ENCODE results near the gene SIDT2. TPM values are rescaled to one million over a fixed set of nuclear protein-coding genes. Genes with fewer than 3 reads are reported as not detected.

SIDT2 gene
- total and polyA plus RNA-seq, 2 of the 8 experiments (the other 6 are each of a cell fraction or from before 2014, with no cell fraction given): 18.5 to 21.1 TPM

- TF ChIP-seq SAP30 (IDR thresholded peaks at IDR 0.05; ENCODE audit: insufficient read depth, insufficient replicate concordance, low read length) (no peak), CEBPB (IDR thresholded peaks at IDR 0.05; ENCODE audit: low read depth, low read length) (no peak), PHF8 (conservative IDR thresholded peaks at IDR 0.05; ENCODE audit: low read depth, low read length) (peak; percentile 80), RXRA (IDR thresholded peaks at IDR 0.05; ENCODE audit: insufficient read depth, low read depth, low read length) (no peak), MAFK (IDR thresholded peaks at IDR 0.05; ENCODE audit: low read depth, low read length) (no peak), TCF12 (IDR thresholded peaks at IDR 0.05; ENCODE audit: low read depth, low read length) (no peak), NRF1 (IDR thresholded peaks at IDR 0.05; ENCODE audit: low read depth, low read length) (no peak), CHD2 (IDR thresholded peaks at IDR 0.05; ENCODE audit: low read length) (no peak), JUND (IDR thresholded peaks at IDR 0.05; ENCODE audit: low read length) (0 out of 2 replicates have a peak, but pooled peaks have one; percentile 54), MAX (IDR thresholded peaks at IDR 0.05) (0 out of 2 replicates have a peak, but pooled peaks have one; percentile 19), TEAD4 (IDR thresholded peaks at IDR 0.05; ENCODE audit: low read depth, low read length) (no peak), CTBP2 (IDR thresholded peaks at IDR 0.05; ENCODE audit: borderline replicate concordance, insufficient read depth, insufficient read length, low read length) (no peak), HDAC6 (IDR thresholded peaks at IDR 0.05; ENCODE audit: low read depth, low read length) (no peak), SP1 (IDR thresholded peaks at IDR 0.05; ENCODE audit: low read depth, low read length) (no peak), POLR2AphosphoS5 (IDR thresholded peaks at IDR 0.05; ENCODE audit: low read depth, low read length) (no peak), SUZ12 (IDR thresholded peaks at IDR 0.05; ENCODE audit: low read length) (no peak), FOSL1 (IDR thresholded peaks at IDR 0.05; ENCODE audit: insufficient read depth, low read depth, low read length) (no peak), KDM4A (IDR thresholded peaks at IDR 0.05; ENCODE audit: low read depth, low read length, severe bottlenecking) (peak; percentile 68), TBP (IDR thresholded peaks at IDR 0.05; ENCODE audit: low read depth, low read length) (no peak; the same call in 1 of the 2 replicates), BRCA1 (IDR thresholded peaks at IDR 0.05; ENCODE audit: low read depth, low read length) (peak; percentile 28; the same call in 1 of the 2 replicates), ASH2L (IDR thresholded peaks at IDR 0.05; ENCODE audit: low read length) (peak; percentile 41), ATF2 (IDR thresholded peaks at IDR 0.05; ENCODE audit: low read length) (no peak), POLR2A (IDR thresholded peaks at IDR 0.05; ENCODE audit: control extremely low read depth in 1 of 2, low read depth in 2 of 2, low read length in 2 of 2) (peak in 1 of 2 experiments; percentile 39; a peak in 1 of 3 replicates), KDM1A (IDR thresholded peaks at IDR 0.05; ENCODE audit: borderline replicate concordance, low read length) (no peak)
Measured at GRCh38 chr11:117232092-117232878, 53.7 kb downstream of the SIDT2 start, which contains the start of gene RNF214 (continued).

All from H1 (cell line).